Measurements from ENCODE around the gene LAMA3.

LAMA3 gene

DNA sequence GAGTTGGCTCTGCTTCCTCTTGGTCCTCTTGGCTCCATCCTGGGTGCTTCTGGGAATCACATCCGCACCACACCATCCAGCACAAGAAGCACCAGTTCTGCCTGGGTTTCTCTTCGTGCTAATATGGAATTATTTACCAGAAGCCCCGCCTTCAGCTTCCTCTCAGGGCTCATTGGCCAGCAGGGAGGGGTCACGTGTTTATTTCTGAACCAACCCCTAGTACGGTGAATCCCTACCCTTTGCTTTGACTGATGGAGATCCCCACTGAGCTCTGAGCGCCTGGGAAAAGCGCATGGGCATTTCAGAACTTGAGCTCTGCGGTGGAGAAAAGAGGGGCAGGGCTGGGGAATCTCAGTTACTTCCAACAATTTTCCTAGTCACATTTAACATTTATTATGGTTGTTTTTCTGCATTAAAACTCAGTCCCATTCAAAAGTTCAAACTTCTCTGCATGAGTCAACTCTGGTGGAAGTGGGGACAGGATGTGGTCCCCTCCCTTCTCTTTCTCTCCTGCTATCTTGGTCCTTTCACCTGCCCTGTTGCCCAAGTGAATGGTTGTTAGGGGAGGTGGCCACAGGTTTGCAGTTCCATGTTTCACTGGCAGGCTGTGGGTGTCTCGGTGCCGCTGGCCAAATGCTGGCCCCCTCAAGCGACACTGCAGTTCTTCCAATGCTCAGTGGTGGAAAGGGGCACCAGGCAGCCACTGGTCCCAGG lies 248.9 kb downstream of the LAMA3 start:
- no peak for DNase-seq (ENCODE audit: low read depth, low spot score)
- Histone ChIP-seq H3K4me3 (ENCODE audit: insufficient read length, low read depth) (no peak overlapping the region), H3K9ac (ENCODE audit: insufficient read length, low read depth) (no peak overlapping the region), H3K4me1 (ENCODE audit: insufficient read depth, insufficient read length) (no peaks in the 10 kb centered on the region), H3K27me3 (ENCODE audit: insufficient read depth, insufficient read length) (no peaks in the 10 kb centered on the region), H3K9me3 (ENCODE audit: insufficient read depth, low read length) (no peaks in the 10 kb centered on the region), H3K36me3 (ENCODE audit: insufficient read depth, insufficient read length, low read length) (no peaks in the 10 kb centered on the region)
- TF ChIP-seq ZNF274 (IDR thresholded peaks at IDR 0.05; ENCODE audit: low read depth, low read length) (no peak), SUZ12 (IDR thresholded peaks at IDR 0.05; ENCODE audit: extremely low read depth, insufficient read depth, insufficient read length) (no peak), YY1 (IDR thresholded peaks at IDR 0.05; ENCODE audit: insufficient read depth, insufficient read length) (no peak)

DNA sequence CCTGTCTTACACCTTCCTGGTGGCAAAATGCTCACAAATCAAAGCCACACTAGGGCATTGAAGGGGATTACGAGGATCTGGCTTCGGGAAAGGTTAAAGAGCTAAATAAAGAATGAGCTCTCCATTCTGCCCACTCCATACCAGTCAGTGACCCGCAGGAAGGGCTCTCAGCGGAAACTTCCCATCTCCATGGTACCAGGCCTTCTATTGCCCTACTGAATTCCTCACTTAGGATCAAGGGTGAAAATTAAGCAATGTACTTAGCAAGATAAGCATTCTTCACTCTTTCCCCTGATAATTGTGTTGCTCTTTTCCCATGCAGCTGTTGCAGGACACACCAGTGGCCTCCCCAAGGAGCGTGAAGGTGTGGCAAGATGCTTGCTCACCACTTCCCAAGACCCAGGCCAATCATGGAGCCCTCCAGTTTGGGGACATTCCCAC lies 249.7 kb downstream of the LAMA3 start:
- no peak overlapping the region for H3K4me3 ChIP-seq (ENCODE audit: insufficient read length, low read depth)

DNA sequence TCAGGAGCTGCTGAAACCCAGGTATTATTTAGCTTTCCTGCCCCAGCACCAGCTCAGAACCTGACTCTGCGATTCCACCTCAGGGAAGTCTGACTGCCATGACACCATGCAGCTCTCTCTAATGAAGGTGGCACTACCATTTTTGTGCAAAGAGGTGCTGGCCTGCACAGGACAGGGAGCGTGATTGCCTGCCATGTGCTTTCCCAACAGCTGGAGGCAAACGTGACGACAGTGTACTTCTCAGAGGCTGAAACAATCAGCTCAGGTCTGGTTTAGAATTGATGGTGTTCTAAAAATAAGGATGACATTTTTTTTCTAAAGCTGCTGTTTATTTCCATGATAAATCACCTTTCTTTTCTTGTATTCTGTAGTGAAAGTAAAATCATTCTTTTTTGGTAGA lies 250.1 kb downstream of the LAMA3 start:
- Histone ChIP-seq H3K36me3 (ENCODE audit: insufficient read depth, insufficient read length, low read length) (no peaks in the 10 kb centered on the region), H3K27me3 (ENCODE audit: insufficient read depth, insufficient read length) (no peaks in the 10 kb centered on the region), H3K4me3 (ENCODE audit: insufficient read length, low read depth) (no peak overlapping the region), H3K4me1 (ENCODE audit: insufficient read depth, insufficient read length) (no peaks in the 10 kb centered on the region), H3K9me3 (ENCODE audit: insufficient read depth, low read length) (no peaks in the 10 kb centered on the region), H3K9ac (ENCODE audit: insufficient read length, low read depth) (no peak overlapping the region)
- no peak for DNase-seq (ENCODE audit: low read depth, low spot score)
- no peak for TF ChIP-seq YY1 (IDR thresholded peaks at IDR 0.05; ENCODE audit: insufficient read depth, insufficient read length)
- TF ChIP-seq SUZ12 (IDR thresholded peaks at IDR 0.05; ENCODE audit: extremely low read depth, insufficient read depth, insufficient read length): no peak
- no peak for TF ChIP-seq ZNF274 (IDR thresholded peaks at IDR 0.05; ENCODE audit: low read depth, low read length)

More for the DNA sequence above, 249.7 kb downstream of the LAMA3 start:
- Histone ChIP-seq H3K36me3 (ENCODE audit: insufficient read depth, insufficient read length, low read length) (no peaks in the 10 kb centered on the region), H3K9ac (ENCODE audit: insufficient read length, low read depth) (no peak overlapping the region), H3K27me3 (ENCODE audit: insufficient read depth, insufficient read length) (no peaks in the 10 kb centered on the region), H3K4me1 (ENCODE audit: insufficient read depth, insufficient read length) (no peaks in the 10 kb centered on the region), H3K9me3 (ENCODE audit: insufficient read depth, low read length) (no peaks in the 10 kb centered on the region)
- TF ChIP-seq YY1 (IDR thresholded peaks at IDR 0.05; ENCODE audit: insufficient read depth, insufficient read length) (no peak), SUZ12 (IDR thresholded peaks at IDR 0.05; ENCODE audit: extremely low read depth, insufficient read depth, insufficient read length) (no peak), ZNF274 (IDR thresholded peaks at IDR 0.05; ENCODE audit: low read depth, low read length) (no peak)
- DNase-seq (ENCODE audit: low read depth, low spot score): no peak

DNA sequence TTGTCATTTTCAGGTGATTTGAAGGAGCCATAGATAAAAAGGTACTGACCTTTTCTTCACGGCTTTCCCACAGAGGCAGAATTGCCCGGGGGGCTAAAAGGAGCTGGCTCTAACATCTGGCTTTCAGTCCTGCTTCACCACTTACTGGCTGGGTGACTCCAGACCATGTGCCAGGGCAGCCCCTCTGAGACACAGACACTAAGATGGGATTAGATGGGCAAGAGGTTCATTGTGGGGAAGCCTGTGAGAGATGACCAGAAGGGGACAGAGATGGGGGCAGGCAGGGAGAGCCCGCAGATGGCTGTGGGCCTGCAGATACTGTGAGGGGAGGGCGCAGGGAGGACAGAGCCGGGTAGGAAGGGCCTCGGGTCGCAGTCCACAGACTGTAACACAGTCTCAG lies 250.6 kb downstream of the LAMA3 start:
- Histone ChIP-seq H3K36me3 (ENCODE audit: insufficient read depth, insufficient read length, low read length) (no peaks in the 10 kb centered on the region), H3K9ac (ENCODE audit: insufficient read length, low read depth) (no peak overlapping the region), H3K27me3 (ENCODE audit: insufficient read depth, insufficient read length) (no peaks in the 10 kb centered on the region), H3K4me1 (ENCODE audit: insufficient read depth, insufficient read length) (no peaks in the 10 kb centered on the region), H3K9me3 (ENCODE audit: insufficient read depth, low read length) (no peaks in the 10 kb centered on the region), H3K4me3 (ENCODE audit: insufficient read length, low read depth) (no peak overlapping the region)
- TF ChIP-seq ZNF274 (IDR thresholded peaks at IDR 0.05; ENCODE audit: low read depth, low read length) (no peak), YY1 (IDR thresholded peaks at IDR 0.05; ENCODE audit: insufficient read depth, insufficient read length) (no peak), SUZ12 (IDR thresholded peaks at IDR 0.05; ENCODE audit: extremely low read depth, insufficient read depth, insufficient read length) (no peak)
- no peak for DNase-seq (ENCODE audit: low read depth, low spot score)

DNA sequence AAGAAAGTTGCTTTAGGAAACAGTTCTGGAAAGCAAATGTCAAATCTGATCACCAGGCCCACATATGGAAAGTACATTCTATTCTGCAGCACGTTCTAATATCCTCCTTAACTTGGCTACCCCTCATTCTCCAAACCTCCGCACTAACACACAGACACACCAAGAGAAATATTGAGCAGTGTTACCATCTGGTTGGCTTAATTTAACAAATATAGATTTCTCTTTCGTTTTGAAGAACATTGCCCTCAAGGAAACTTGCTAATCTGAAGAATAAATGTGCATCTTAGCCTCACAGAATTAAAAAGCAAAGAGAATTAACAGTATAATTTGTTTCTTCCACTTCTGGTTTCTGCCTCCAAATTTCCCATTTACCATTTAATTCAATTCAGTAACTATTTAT lies 252.5 kb downstream of the LAMA3 start:
- no peak for DNase-seq (ENCODE audit: low read depth, low spot score)
- no peaks in the 10 kb centered on the region for H3K27me3 ChIP-seq (ENCODE audit: insufficient read depth, insufficient read length)
- TF ChIP-seq SUZ12 (IDR thresholded peaks at IDR 0.05; ENCODE audit: extremely low read depth, insufficient read depth, insufficient read length) (no peak), ZNF274 (IDR thresholded peaks at IDR 0.05; ENCODE audit: low read depth, low read length) (no peak), YY1 (IDR thresholded peaks at IDR 0.05; ENCODE audit: insufficient read depth, insufficient read length) (no peak)
- no peaks in the 10 kb centered on the region for H3K36me3 ChIP-seq (ENCODE audit: insufficient read depth, insufficient read length, low read length)
- no peaks in the 10 kb centered on the region for H3K9me3 ChIP-seq (ENCODE audit: insufficient read depth, low read length)
- no peak overlapping the region for H3K4me3 ChIP-seq (ENCODE audit: insufficient read length, low read depth)
- H3K9ac ChIP-seq (ENCODE audit: insufficient read length, low read depth): no peak overlapping the region
- no peaks in the 10 kb centered on the region for H3K4me1 ChIP-seq (ENCODE audit: insufficient read depth, insufficient read length)

DNA sequence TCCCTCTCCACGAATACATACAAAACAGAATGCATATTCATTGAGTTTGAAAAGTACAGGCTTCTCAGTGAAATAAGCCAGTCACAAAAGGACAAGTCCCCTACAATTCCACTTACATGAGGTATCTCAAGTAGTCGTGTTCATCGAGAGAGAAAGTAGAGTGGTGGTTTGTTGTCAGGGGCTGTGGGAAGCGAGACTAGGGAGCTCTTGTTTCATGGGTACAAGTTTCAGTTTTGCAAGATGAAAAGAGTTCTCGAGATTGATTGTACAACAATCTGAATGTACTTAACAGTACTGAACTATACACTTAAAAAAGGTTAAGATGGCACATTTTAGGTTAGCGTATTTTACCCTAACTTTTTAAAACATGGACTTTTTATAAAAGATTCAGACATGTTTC lies 253.9 kb downstream of the LAMA3 start:
- Histone ChIP-seq H3K9me3 (ENCODE audit: insufficient read depth, low read length) (no peaks in the 10 kb centered on the region), H3K4me1 (ENCODE audit: insufficient read depth, insufficient read length) (no peaks in the 10 kb centered on the region), H3K27me3 (ENCODE audit: insufficient read depth, insufficient read length) (no peaks in the 10 kb centered on the region), H3K9ac (ENCODE audit: insufficient read length, low read depth) (no peak overlapping the region), H3K4me3 (ENCODE audit: insufficient read length, low read depth) (no peak overlapping the region), H3K36me3 (ENCODE audit: insufficient read depth, insufficient read length, low read length) (no peaks in the 10 kb centered on the region)
- no peak for TF ChIP-seq ZNF274 (IDR thresholded peaks at IDR 0.05; ENCODE audit: low read depth, low read length)
- TF ChIP-seq YY1 (IDR thresholded peaks at IDR 0.05; ENCODE audit: insufficient read depth, insufficient read length): no peak
- TF ChIP-seq SUZ12 (IDR thresholded peaks at IDR 0.05; ENCODE audit: extremely low read depth, insufficient read depth, insufficient read length): no peak
- DNase-seq (ENCODE audit: low read depth, low spot score): no peak

DNA sequence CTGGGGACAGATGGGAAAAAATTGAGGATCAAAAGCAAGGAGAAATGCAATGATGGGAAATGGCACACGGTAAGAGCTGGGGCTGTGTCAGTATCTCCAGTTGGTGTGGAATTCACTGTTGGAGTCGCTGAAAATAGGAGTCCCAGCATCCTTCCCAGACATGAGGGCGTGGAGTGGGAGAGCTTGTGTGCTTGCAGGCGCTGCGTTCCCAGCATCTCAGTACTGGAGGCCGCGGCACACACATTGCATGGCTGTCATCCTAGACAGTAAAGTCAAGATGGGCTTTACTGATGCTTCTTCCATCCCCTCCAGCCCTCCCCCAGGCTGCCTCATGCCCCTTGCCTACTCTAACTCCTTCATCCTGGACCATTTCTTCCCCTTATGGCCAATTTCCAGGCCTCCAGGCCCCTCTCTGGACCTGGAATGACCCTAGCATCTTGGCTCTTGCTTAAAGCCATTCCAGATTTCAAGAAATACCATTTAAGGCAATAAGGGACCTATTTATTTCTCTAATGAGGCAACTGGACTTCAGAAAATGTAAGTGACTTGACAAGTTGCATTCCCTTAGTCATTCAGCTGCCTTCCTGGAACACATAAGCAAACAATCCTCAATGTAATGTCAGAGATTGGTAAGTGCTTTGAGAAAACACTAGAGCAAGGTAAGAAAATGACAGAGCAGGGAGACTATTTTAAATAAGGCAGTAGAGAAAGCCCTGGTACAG lies 254.8 kb downstream of the LAMA3 start:
- Histone ChIP-seq H3K36me3 (ENCODE audit: insufficient read depth, insufficient read length, low read length) (no peaks in the 10 kb centered on the region), H3K27me3 (ENCODE audit: insufficient read depth, insufficient read length) (no peaks in the 10 kb centered on the region), H3K4me1 (ENCODE audit: insufficient read depth, insufficient read length) (no peaks in the 10 kb centered on the region), H3K9me3 (ENCODE audit: insufficient read depth, low read length) (no peaks in the 10 kb centered on the region), H3K9ac (ENCODE audit: insufficient read length, low read depth) (no peak overlapping the region), H3K4me3 (ENCODE audit: insufficient read length, low read depth) (no peak overlapping the region)
- TF ChIP-seq SUZ12 (IDR thresholded peaks at IDR 0.05; ENCODE audit: extremely low read depth, insufficient read depth, insufficient read length): no peak
- no peak for TF ChIP-seq ZNF274 (IDR thresholded peaks at IDR 0.05; ENCODE audit: low read depth, low read length)
- TF ChIP-seq YY1 (IDR thresholded peaks at IDR 0.05; ENCODE audit: insufficient read depth, insufficient read length): no peak
- DNase-seq (ENCODE audit: low read depth, low spot score): no peak
